ENCODE results near the gene SUPT4H1. TPM values are rescaled to one million over a fixed set of nuclear protein-coding genes. Genes with fewer than 3 reads are reported as not detected.

Gene SUPT4H1
- total and polyA plus RNA-seq, 3 donors from 2014 or later: 59.3 to 98.5 (median 64.4) TPM

GRCh38 chr17:58390884-58391283, 38.9 kb upstream of the SUPT4H1 start:
- no peak overlapping the region for H3K27ac ChIP-seq
- H3K27me3 ChIP-seq: no peaks in the 10 kb centered on the region
- 76 to 81% methylated on average over 2 of the region's 2 CpGs for WGBS, 2 donors
- H3K4me1 ChIP-seq: peaks cover 8% of the 10 kb centered on the region
- H3K4me3 ChIP-seq: no peak overlapping the region
- H3K36me3 ChIP-seq (ENCODE audit: low read depth, missing control alignments): no peaks in the 10 kb centered on the region
- no peaks in the 10 kb centered on the region for H3K9me3 ChIP-seq
- no peak for DNase-seq
- intact Hi-C loops (cut with DNase I; ENCODE audit: low total_unique reads): no loop called here
- no peak for TF ChIP-seq POLR2A (IDR thresholded peaks at IDR 0.05)
- TF ChIP-seq, protein P1, sequence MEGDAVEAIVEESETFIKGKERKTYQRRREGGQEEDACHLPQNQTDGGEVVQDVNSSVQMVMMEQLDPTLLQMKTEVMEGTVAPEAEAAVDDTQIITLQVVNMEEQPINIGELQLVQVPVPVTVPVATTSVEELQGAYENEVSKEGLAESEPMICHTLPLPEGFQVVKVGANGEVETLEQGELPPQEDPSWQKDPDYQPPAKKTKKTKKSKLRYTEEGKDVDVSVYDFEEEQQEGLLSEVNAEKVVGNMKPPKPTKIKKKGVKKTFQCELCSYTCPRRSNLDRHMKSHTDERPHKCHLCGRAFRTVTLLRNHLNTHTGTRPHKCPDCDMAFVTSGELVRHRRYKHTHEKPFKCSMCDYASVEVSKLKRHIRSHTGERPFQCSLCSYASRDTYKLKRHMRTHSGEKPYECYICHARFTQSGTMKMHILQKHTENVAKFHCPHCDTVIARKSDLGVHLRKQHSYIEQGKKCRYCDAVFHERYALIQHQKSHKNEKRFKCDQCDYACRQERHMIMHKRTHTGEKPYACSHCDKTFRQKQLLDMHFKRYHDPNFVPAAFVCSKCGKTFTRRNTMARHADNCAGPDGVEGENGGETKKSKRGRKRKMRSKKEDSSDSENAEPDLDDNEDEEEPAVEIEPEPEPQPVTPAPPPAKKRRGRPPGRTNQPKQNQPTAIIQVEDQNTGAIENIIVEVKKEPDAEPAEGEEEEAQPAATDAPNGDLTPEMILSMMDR (IDR thresholded peaks at IDR 0.05): no peak

GRCh38 chr17:58388302-58389190, 36.5 kb upstream of the SUPT4H1 start:
- peaks cover 8% of the 10 kb centered on the region for H3K4me1 ChIP-seq
- H3K4me3 ChIP-seq: no peak overlapping the region
- H3K27ac ChIP-seq: no peak overlapping the region
- no peaks in the 10 kb centered on the region for H3K9me3 ChIP-seq
- whole genome bisulfite sequencing, 2 donors: 73 to 83% methylated on average over 3 of the region's 3 CpGs
- no peak for TF ChIP-seq POLR2A (IDR thresholded peaks at IDR 0.05)
- TF ChIP-seq, protein P1 (IDR thresholded peaks at IDR 0.05): no peak
- intact Hi-C loops (cut with DNase I; ENCODE audit: low total_unique reads): no loop called here
- no peak for DNase-seq
- H3K36me3 ChIP-seq (ENCODE audit: low read depth, missing control alignments): no peaks in the 10 kb centered on the region
- H3K27me3 ChIP-seq: no peaks in the 10 kb centered on the region

- DNase-seq: no peak
- no peak overlapping the region for H3K4me3 ChIP-seq
- intact Hi-C loops (cut with DNase I; ENCODE audit: low total_unique reads): no loop called here
- peaks cover 8% of the 10 kb centered on the region for H3K4me1 ChIP-seq
- H3K27me3 ChIP-seq: no peaks in the 10 kb centered on the region
- H3K36me3 ChIP-seq (ENCODE audit: low read depth, missing control alignments): no peaks in the 10 kb centered on the region
- TF ChIP-seq POLR2A (IDR thresholded peaks at IDR 0.05): no peak
- TF ChIP-seq, protein P1 (IDR thresholded peaks at IDR 0.05): no peak
- 94 to 95% methylated on average over 1 of the region's 1 CpG for WGBS, 2 donors
- no peaks in the 10 kb centered on the region for H3K9me3 ChIP-seq
- no peak overlapping the region for H3K27ac ChIP-seq
These were observed 35.8 kb upstream of the SUPT4H1 start for GRCh38 chr17:58387834-58388233.

DNA sequence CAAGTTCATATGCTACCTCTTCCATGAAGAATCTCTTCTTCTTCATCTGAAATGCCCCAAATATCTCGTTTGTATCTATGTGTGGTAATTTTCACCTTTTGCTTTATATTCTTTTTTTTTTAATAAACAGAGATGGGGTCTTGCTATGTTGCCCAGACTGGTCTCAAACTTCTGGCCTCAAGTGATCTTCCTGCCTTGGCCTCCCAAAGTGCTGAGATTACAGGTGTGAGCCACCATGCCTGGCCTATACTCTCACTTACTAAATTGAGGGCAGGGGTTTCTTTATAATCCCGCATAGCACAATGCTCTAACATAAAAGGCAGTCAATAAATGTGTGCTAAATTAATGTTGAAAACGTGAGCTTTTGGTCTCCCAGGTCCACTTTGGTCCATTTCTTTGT, 34.7 kb upstream of the SUPT4H1 start:
- Histone ChIP-seq H3K4me1 (peaks cover 10% of the 10 kb centered on the region), H3K36me3 (ENCODE audit: low read depth, missing control alignments) (no peaks in the 10 kb centered on the region), H3K4me3 (no peak overlapping the region), H3K27ac (no peak overlapping the region), H3K27me3 (no peaks in the 10 kb centered on the region), H3K9me3 (no peaks in the 10 kb centered on the region)
- 81 to 91% methylated on average over 3 of the region's 3 CpGs for WGBS, 2 donors
- intact Hi-C loops (cut with DNase I; ENCODE audit: low total_unique reads): no loop called here
- TF ChIP-seq POLR2A (IDR thresholded peaks at IDR 0.05): no peak
- TF ChIP-seq, protein P1 (IDR thresholded peaks at IDR 0.05): no peak
- DNase-seq: no peak

Data from testis (tissue), 3 donors.